Vagina (tissue), 2 donors: ENCODE results near the gene BBLN. TPM values are rescaled to one million over a fixed set of nuclear protein-coding genes. Genes with fewer than 3 reads are reported as not detected.

ENCODE experiments used
- DNase-seq, 2 donors: peaks; one replicate each; pipeline ENCODE4 v3.0.0-alpha.2; 2017; ENCODE audit errors: extremely low spot score in 2 of 2
- H3K27ac ChIP-seq: fragments of 200-600 bp; sonication (generic); one replicate; pipeline ENCODE4 v1.5.1; 2019
- H3K27me3 ChIP-seq: fragments of 200-600 bp; sonication (generic); one replicate; pipeline ENCODE4 v1.5.1; 2019
- H3K36me3 ChIP-seq, 2 donors: fragments of 200-600 bp; sonication (generic); one replicate each; pipeline ENCODE4 v1.5.1; 2017 to 2019
- H3K4me1 ChIP-seq: fragments of 200-600 bp; sonication (generic); one replicate; pipeline ENCODE4 v1.5.1; 2019
- H3K4me3 ChIP-seq, 2 donors: fragments of 200-600 bp; sonication (generic); 1 replicate in 1 of 2; 2 replicates in 1 of 2; pipeline ENCODE4 v1.5.1; 2016 to 2019
- H3K9me3 ChIP-seq: fragments of 200-600 bp; sonication (generic); one replicate; pipeline ENCODE4 v1.5.1; 2019
- POLR2A ChIP-seq, 2 donors: fragments of 450-650 bp; IDR thresholded peaks; one replicate each; pipeline ENCODE4 v1.6.1; 2017; ENCODE audit warnings: antibody characterized with exemption in 2 of 2, mild to moderate bottlenecking in 2 of 2, moderate library complexity in 2 of 2
- POLR2AphosphoS5 ChIP-seq, 2 donors: sonication (generic); formaldehyde crosslinking; IDR thresholded peaks; one replicate each; pipeline ENCODE4 v1.9.0; 2017; ENCODE audit warnings: antibody characterized with exemption in 2 of 2, mild to moderate bottlenecking in 2 of 2, low read depth in 1 of 2; ENCODE audit not compliant: insufficient read depth in 1 of 2
- intact Hi-C: fragments of 100-400 bp; cut with DNase I; formaldehyde crosslinking; loops from one replicate; pipeline ENCODE4 v1.15.1; 2023
- total RNA-seq: library from RNA; depleted of rRNA; stranded (reverse); fragments of >200 nt; gene quantifications from one replicate; pipeline ENCODE4 v1.2.3, GENCODE V29; 2016
- TF ChIP-seq, protein P1 (sequence below), 3 experiments: fragments of 450-650 bp in 2 of 3; fragments of 200-600 bp in 1 of 3; sonication (generic) in 1 of 3; IDR thresholded peaks; one replicate each; pipeline ENCODE4 v1.5.1; 2017 to 2019; ENCODE audit warnings: antibody characterized with exemption in 3 of 3, mild to moderate bottlenecking in 2 of 3, moderate library complexity in 2 of 3

Gene BBLN
- total RNA-seq, 1 donor from 2014 or later = 134 TPM

DNA sequence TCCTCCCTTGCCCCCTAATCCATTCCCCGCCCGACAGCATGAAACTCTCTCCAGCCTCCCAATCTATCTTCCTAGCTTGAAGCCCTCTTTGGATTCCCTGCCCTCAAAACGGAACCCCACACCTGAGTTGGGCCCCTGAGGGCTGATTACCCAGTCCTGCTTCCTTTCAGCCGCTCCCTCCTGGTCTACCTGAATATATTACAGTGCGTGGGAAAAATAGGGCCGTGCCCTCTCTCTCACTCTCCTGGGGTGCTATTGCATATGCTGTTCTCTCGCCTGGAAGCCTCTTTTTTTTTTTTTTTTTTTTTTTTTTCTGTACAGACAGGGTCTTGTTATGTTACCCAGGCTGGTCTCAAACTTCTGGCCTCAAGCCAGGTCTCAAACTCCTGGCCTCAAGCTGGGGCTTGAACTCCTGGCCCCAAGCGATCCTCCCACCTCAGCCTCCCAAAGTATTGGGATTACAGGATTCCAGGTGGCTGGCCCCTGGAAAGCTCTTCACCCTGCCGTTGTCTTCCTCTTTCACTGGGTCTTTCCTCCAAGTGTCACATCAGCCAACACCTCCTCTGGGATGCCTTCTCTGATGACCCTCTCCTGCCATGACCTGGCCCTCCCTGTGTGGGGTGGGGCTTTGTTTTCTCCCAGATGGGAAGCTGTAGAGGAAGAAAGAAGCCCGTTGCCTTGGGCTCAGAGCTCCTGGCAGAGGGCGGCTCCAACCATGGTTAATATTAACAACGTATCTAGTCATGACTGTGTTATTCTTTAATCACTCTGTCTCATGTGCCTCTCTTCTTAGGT lies 51.3 kb downstream of the BBLN start:
- Histone ChIP-seq H3K9me3 (no peaks in the 10 kb centered on the region), H3K4me3 (no peak overlapping the region), H3K36me3 (no peaks in the 10 kb centered on the region), H3K27ac (peak overlapping the region; percentile 70), H3K4me1 (peaks cover 38% of the 10 kb centered on the region), H3K27me3 (no peaks in the 10 kb centered on the region)
- TF ChIP-seq POLR2AphosphoS5 (IDR thresholded peaks at IDR 0.05; ENCODE audit: insufficient read depth in 1 of 2, low read depth in 1 of 2) = no peak
- TF ChIP-seq, protein P1, sequence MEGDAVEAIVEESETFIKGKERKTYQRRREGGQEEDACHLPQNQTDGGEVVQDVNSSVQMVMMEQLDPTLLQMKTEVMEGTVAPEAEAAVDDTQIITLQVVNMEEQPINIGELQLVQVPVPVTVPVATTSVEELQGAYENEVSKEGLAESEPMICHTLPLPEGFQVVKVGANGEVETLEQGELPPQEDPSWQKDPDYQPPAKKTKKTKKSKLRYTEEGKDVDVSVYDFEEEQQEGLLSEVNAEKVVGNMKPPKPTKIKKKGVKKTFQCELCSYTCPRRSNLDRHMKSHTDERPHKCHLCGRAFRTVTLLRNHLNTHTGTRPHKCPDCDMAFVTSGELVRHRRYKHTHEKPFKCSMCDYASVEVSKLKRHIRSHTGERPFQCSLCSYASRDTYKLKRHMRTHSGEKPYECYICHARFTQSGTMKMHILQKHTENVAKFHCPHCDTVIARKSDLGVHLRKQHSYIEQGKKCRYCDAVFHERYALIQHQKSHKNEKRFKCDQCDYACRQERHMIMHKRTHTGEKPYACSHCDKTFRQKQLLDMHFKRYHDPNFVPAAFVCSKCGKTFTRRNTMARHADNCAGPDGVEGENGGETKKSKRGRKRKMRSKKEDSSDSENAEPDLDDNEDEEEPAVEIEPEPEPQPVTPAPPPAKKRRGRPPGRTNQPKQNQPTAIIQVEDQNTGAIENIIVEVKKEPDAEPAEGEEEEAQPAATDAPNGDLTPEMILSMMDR (IDR thresholded peaks at IDR 0.05) = no peak
- TF ChIP-seq POLR2A (IDR thresholded peaks at IDR 0.05) = no peak
- intact Hi-C loops = no loop called here
- DNase-seq = no peak

DNA sequence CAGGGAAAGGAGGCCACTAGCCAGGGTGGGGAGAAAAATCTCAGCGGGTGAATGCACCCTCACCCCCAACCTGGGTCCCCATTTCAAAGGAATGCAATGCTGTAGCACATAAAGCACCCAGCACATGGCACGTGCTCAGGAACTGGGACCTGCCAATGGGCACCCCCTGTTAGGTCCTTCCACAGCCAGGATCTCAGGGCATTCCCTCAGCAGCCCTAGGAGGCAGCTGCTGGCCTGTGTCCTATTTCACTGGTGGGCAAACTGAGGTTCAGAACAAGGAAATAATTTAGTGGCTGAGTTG lies 51.9 kb downstream of the BBLN start:
- no peak for DNase-seq
- intact Hi-C loops = no loop called here
- TF ChIP-seq POLR2AphosphoS5 (IDR thresholded peaks at IDR 0.05; ENCODE audit: insufficient read depth in 1 of 2, low read depth in 1 of 2) (no peak), POLR2A (IDR thresholded peaks at IDR 0.05) (no peak)
- TF ChIP-seq, protein P1 (IDR thresholded peaks at IDR 0.05) = no peak
- Histone ChIP-seq H3K9me3 (no peaks in the 10 kb centered on the region), H3K27ac (peak overlapping the region; percentile 70), H3K4me1 (peaks cover 42% of the 10 kb centered on the region), H3K27me3 (no peaks in the 10 kb centered on the region), H3K4me3 (no peak overlapping the region), H3K36me3 (no peaks in the 10 kb centered on the region)

Other genes starting within 250 kb of the BBLN start
- gene ST6GALNAC4, start 243.2 kb upstream of the BBLN start, total RNA-seq = 33.1 TPM
- 10.3 TPM for gene PIP5KL1, start 229.5 kb upstream of the BBLN start, total RNA-seq
- 17.7 TPM for gene DPM2, start 222.4 kb upstream of the BBLN start, total RNA-seq
- 30.9 TPM for gene EEIG1, start 179.3 kb upstream of the BBLN start, total RNA-seq
- gene NAIF1, start 92.9 kb upstream of the BBLN start, total RNA-seq = 13.3 TPM
- 44.4 TPM for gene SLC25A25, start 92.0 kb upstream of the BBLN start, total RNA-seq
- 101 TPM for gene PTGES2, start 32.5 kb upstream of the BBLN start, total RNA-seq
- gene LCN2, start 10.8 kb upstream of the BBLN start, total RNA-seq = 136 TPM
- 101 TPM for gene CIZ1, start 31.3 kb downstream of the BBLN start, total RNA-seq
- gene DNM1, start 43.1 kb downstream of the BBLN start, total RNA-seq = 33.4 TPM
- gene GOLGA2, start 115.7 kb downstream of the BBLN start, total RNA-seq = 84.5 TPM
- gene SWI5, start 116.0 kb downstream of the BBLN start, total RNA-seq = 42.7 TPM
- gene TRUB2, start 162.2 kb downstream of the BBLN start, total RNA-seq = 11.3 TPM
- 42.0 TPM for gene COQ4, start 162.6 kb downstream of the BBLN start, total RNA-seq
- 28.0 TPM for gene SLC27A4, start 180.3 kb downstream of the BBLN start, total RNA-seq
- 15.2 TPM for gene URM1, start 211.1 kb downstream of the BBLN start, total RNA-seq